Stimulated activated CD4-positive, alpha-beta T cell treated with anti-CD3 and anti-CD28 coated beads, Interleukin-15, amount 100 ng/mL, for 24 hours (primary cell): Measurements from ENCODE around the gene PRMT2.
"Not testable (repeated sequence)": the region's sequence is repeated elsewhere in the genome, so short reads cannot be mapped to it uniquely, and the experiment has no call there.

Experiments
- DNase-seq: peaks from one replicate; pipeline ENCODE4 v3.0.0-alpha.2; 2020

The PRMT2 gene

GRCh38 chr21:46645840-46646239 is 10.4 kb downstream of the PRMT2 start:
- DNase-seq = no peak

DNA sequence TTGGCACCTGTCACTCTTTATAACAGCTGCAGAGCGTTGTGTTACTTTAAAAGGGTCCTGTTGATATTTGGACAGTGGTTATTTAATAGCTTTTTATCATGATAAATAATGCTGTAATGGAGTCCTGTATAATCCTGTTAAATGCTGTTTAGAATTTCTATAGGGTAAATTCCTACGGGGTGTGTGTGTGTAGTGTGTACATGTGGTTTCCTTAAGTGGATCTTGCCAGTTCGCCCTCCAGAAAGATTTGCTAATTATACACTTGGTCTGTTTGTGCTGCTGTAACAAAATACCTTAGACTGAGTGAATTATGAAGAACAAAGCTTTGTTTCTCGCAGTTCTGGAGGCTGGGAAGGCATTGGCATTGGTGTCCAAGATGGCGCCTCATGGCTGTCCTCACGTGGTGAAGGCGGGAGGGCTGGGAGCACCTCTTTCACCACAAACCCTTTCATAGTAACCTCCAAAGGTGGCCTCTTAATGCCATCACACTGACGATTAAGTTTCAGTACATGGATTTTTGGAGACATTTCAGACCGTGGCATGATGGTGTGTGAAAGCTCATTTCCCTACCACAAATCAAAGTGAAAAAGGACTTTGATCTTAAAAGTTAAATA is 11.2 kb downstream of the PRMT2 start:
- DNase-seq = no peak

GRCh38 chr21:46648539-46648938 is 13.1 kb downstream of the PRMT2 start:
- DNase-seq = no peak

GRCh38 chr21:46649356-46649755 is 13.9 kb downstream of the PRMT2 start:
- DNase-seq = no peak

GRCh38 chr21:46650476-46651098 is 15.1 kb downstream of the PRMT2 start:
- no peak for DNase-seq

- no peak for DNase-seq
These were observed 15.6 kb downstream of the PRMT2 start for GRCh38 chr21:46651121-46651520.

DNA sequence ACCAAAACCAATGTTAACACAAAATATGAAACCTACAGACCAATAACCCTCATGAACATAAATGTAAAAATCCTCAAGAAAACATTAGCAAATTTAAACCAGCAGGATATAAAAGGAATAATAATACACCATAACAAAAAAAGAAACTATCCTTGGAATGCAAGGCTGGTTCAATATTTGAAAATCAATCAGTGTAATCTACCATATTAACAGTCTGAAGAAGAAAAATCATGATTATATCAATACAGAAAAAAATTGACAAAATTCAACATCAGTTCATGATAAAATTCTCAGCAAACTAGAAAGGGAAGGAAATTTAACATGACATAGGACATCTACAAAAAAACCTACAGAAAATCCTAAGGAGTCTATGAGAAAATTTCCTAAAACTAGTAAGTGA is 19.8 kb downstream of the PRMT2 start:
- DNase-seq = no peak

DNA sequence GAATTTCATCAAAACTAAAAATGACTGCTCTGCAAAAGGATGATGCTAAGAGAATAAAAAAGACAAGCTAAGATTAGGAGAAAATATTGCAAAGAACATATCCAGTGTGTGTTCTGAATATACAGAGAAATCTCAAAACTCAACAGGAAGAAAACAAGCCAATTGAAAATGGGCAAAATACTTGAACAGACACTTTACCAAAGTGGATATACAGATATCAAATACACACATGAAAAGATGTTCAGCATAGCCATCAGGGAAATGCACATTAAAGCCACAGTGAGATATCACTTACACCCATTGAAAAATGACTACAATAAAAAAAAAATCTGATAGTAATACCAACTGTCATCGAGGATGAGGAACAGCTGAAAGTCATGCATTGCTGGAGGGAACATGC is 21.3 kb downstream of the PRMT2 start:
- no peak for DNase-seq

DNA sequence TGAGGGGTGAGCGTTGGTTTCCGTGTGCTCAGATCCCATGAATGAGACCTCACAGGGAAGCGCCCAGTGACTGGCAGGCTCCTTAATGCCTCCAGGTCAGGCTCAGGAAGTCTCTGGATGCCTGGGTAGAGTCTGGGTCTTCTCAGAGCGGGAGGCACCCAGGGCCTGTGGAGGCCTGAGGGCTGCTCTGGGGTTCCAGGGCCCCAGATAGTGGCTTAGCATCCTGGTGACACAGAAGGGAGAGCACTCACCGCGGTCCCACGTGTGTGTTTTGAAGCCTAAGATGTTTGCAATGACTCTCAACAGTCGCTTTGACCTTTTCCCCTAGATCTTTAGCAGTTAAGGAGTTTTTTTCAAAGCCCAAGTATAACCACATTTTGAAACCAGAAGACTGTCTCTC is 25.0 kb downstream of the PRMT2 start:
- no peak for DNase-seq

DNA sequence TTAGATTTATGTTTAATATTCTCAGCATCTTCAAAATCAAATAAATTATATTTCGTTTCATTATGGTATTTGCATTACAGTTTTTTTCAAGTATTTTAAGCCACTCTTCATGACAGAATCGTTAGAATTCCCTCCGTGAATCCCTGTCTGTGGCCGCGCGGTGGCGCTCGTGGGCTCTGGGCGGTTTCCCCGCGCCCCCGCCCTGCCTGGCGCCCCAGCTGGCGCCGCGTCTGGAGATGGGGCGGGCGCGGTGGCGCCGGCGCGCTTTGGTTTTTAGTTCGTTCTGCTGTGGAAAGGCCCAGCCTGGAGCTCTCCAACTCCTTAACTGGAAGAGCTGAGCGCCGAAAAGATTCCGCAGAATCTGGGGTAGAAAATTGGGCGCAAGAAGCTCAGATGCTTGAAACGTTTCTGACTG is 25.7 kb downstream of the PRMT2 start:
- DNase-seq = no peak

GRCh38 chr21:46661642-46662366 is 26.3 kb downstream of the PRMT2 start:
- DNase-seq = no peak

DNA sequence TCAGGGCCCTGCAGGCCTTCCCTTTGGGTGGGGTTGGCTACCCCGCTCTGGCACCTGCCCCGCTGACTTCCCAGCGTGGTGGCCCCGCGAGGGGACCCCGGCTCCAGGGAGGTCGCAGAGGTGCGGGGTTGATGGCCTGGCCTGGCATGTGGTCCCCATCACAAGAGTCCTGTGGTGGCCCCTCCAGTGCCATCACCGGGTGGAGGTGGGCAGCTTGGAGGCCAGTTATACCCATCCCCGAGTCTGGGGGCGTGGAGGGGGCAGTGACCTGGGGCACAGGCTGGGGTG is 26.8 kb downstream of the PRMT2 start:
- DNase-seq = no peak

GRCh38 chr21:46662765-46663500 is 27.5 kb downstream of the PRMT2 start:
- DNase-seq = no peak

DNA sequence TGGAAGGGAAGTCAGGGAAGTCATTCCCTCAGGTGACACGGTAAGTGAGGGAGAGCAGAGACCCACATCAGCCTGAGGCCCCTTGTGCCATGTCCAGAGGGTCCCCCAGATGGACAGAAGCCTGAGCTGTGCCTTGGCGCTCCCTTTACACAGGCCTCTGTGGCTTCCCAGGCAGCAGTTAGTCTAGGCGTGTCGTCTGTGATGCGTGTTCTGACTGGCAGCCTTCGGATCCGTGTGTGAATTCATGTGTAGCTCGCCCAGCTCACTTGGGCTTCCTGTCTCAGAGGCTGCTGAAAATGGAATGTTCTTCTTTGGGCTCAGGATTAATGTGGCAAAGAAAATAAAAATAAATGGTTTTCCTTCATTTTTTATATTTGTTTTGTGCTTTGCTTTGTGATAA is 28.3 kb downstream of the PRMT2 start:
- no peak for DNase-seq

DNA sequence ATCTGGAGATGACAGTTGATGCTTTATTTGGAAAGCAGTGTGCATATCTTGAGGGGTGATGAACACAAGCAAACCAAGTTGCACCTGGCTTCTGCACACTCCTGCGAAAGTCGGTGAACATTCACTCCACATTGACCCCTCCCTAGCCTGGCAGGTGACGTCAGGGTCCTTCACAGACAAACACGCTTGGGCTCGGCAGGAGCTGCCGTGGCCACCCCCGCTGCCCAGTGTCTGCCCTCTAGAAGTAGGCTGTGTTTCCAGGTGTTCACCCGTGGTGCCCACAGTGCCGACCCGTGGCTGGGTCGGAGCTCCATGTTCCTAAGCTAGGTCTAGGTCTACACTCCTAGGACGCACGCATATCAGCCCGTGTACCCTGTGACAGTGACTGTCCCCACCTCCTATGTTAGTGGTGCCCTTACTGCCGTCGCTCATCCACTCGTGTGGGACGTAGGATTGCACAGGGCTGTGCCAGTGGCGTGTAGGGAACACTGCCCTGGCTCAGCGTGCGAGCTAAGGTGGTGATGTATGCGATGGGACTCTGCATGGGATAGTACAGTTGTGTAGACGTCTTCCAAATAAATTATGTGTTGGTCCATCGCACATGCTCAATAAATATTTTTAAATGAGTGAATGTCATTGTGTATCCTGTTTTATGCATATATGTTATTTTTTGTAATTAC is 29.0 kb downstream of the PRMT2 start:
- no peak for DNase-seq

DNA sequence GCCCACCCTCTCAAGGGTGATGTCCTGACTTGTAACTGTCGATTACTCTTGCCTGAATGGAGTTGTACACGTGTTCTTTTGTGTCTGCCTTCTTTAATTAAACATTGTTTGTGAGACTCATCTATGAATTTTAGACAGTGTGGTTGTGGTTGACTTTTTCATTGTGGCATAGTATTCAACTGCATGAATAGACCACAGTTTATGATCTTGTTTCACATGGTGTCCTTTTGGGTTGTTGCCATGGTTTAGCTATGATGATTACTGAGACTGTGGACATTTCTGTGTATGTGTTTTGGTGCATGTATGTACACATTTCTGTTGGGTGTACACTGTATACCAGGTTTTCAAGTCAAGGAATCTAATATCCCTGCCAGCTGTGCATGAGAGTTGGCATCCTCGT is 30.1 kb downstream of the PRMT2 start:
- no peak for DNase-seq

GRCh38 chr21:46666941-46667740 is 31.7 kb downstream of the PRMT2 start:
- peak; percentile 54 for DNase-seq

GRCh38 chr21:46667741-46668380 is 32.4 kb downstream of the PRMT2 start:
- peak; percentile 43 for DNase-seq

DNA sequence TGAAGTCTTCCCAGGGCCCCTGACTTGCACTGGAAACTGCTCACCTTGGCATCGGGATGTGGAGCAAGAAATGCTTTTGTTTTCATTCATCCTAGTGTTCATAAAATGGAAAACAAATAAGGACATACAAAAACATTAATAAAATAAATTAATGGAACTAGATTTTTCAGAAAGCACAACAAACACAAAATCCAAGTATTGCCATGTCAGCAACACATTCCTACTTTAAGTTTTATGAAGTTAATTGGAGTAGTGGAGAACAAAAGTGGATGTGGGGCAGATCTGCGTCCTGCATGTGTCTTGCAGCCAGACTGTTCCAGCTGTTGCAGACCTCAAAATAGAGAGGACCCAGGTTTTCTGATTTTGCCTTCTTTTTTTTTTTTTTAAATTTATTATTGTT is 32.9 kb downstream of the PRMT2 start:
- no peak for DNase-seq

DNA sequence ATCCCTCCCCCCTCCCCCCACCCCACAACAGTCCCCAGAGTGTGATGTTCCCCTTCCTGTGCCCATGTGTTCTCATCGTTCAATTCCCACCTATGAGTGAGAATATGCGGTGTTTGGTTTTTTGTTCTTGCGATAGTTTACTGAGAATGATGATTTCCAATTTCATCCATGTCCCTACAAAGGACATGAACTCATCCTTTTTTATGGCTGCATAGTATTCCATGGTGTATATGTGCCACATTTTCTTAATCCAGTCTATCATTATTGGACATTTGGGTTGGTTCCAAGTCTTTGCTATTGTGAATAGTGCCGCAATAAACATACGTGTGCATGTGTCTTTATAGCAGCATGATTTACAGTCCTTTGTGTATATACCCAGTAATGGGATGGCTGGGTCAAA is 33.4 kb downstream of the PRMT2 start:
- not testable (repeated sequence) for DNase-seq

DNA sequence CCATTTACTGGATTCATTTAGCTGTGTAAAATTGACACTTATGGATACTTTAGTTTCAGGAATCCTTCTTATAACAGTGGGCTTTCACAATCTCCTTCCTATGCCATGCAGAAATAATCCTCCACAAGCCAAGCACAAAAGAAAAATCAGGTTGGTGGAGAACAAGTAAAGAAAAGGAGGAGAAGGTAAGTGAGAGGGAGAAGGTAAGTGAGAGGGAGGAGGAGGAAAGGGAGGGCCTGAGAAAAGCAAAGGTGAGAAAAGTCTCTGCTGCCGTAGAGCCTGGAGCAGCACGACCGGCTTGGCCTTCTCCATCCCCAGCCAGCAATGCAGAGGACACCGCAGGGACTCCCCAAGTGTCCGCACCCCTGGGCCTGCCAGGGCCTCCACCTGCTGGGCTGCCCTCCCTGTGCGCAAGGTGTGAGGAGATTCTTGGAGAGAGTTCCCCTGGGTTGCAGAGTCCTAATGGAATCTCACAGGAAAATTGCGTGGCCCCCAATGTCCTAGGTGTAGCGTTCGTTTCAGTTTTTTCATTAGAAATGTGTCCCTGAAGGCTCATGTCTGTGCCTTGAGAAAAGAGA is 39.0 kb downstream of the PRMT2 start:
- no peak for DNase-seq
